Osteocyte (in vitro differentiated cells): ENCODE measurements around the gene ANKFY1. TPM values are rescaled to one million over a fixed set of nuclear protein-coding genes. Genes with fewer than 3 reads are reported as not detected.

Experiments used
- DNase-seq: peaks from one replicate; pipeline ENCODE4 v3.0.0; 2021; ENCODE audit warnings: mixed read lengths; ENCODE audit not compliant: unreplicated experiment; ENCODE audit errors: extremely low spot score
- H3K27ac Mint-ChIP-seq: one replicate; pipeline ENCODE4 v1.8.0; 2021; ENCODE audit warnings: mild to moderate bottlenecking, mixed read lengths; ENCODE audit not compliant: unreplicated experiment
- H3K27me3 Mint-ChIP-seq: one replicate; pipeline ENCODE4 v1.8.0; 2021; ENCODE audit warnings: mixed read lengths; ENCODE audit not compliant: unreplicated experiment
- H3K36me3 Mint-ChIP-seq: one replicate; pipeline ENCODE4 v1.8.0; 2021; ENCODE audit warnings: mixed read lengths; ENCODE audit not compliant: unreplicated experiment
- H3K4me1 Mint-ChIP-seq: one replicate; pipeline ENCODE4 v1.8.0; 2021; ENCODE audit warnings: mixed read lengths; ENCODE audit not compliant: unreplicated experiment
- H3K4me3 Mint-ChIP-seq: one replicate; pipeline ENCODE4 v1.8.0; 2021; ENCODE audit warnings: mild to moderate bottlenecking, moderate library complexity, mixed read lengths; ENCODE audit not compliant: unreplicated experiment
- H3K9me3 Mint-ChIP-seq: one replicate; pipeline ENCODE4 v1.8.0; 2021; ENCODE audit warnings: mixed read lengths; ENCODE audit not compliant: unreplicated experiment
- CTCF ChIP-seq: fragments of 200-600 bp; sonication (generic); IDR thresholded peaks from 2 replicates; pipeline ENCODE4 v1.5.0; 2021; ENCODE audit warnings: antibody characterized with exemption, mild to moderate bottlenecking, moderate library complexity
- total RNA-seq: library from RNA; stranded (reverse); gene quantifications from 2 replicates; pipeline ENCODE4 v1.2.1, GENCODE V29; 2021

ANKFY1 gene
- total RNA-seq, 1 donor from 2014 or later, result 61.2 TPM

GRCh38 chr17:4160294-4160859 is 103.4 kb downstream of the ANKFY1 start:
- TF ChIP-seq CTCF, result no peak
- Mint-ChIP-seq H3K27me3 (no peaks in the 10 kb centered on the region), H3K4me1 (peaks cover 26% of the 10 kb centered on the region), H3K36me3 (peaks cover 14% of the 10 kb centered on the region), H3K4me3 (no peak overlapping the region), H3K27ac (peak overlapping the region; percentile 97), H3K9me3 (no peaks in the 10 kb centered on the region)
- DNase-seq, result no peak

- no peaks in the 10 kb centered on the region for H3K9me3 Mint-ChIP-seq
- no peak for DNase-seq
- H3K36me3 Mint-ChIP-seq, result peaks cover 14% of the 10 kb centered on the region
- H3K4me1 Mint-ChIP-seq, result peaks cover 26% of the 10 kb centered on the region
- H3K4me3 Mint-ChIP-seq, result no peak overlapping the region
- no peak for TF ChIP-seq CTCF
- no peaks in the 10 kb centered on the region for H3K27me3 Mint-ChIP-seq
- H3K27ac Mint-ChIP-seq, result no peak overlapping the region
Observed at GRCh38 chr17:4159761-4160160, 104.0 kb downstream of the ANKFY1 start.

DNA sequence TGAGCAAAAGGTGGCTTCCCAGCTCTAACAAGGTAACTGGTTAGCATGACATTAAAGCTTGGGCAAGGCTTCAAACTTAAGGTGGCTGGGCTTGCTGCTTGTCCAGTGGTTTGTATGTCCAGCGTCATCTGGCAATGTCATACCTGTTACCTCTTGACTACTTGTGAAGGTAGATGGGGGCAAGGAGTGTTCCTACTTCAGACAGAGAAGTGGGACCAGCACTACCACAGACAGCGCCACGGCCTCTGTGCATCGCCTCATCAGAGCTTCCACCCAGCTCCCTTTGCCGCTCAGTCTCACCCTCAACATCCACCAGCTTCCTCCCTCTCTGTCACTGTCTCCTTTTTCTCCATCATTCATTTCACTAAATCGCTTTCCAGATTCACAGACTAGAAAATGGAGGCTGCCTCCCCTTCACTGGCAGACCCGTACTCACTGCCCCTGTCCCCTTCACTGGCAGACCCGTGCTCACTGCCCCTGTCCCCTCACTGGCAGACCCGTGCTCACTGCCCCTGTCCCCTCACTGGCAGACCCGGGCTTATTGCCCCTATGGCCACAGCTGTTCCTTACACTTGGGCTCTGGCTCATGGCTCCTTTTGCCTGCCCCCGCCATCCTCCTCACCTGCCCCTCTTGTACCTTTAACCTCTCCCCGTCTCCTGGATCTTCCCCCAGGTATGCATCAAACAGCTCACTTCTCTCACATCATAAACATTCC is 106.0 kb downstream of the ANKFY1 start:
- Mint-ChIP-seq H3K9me3 (no peaks in the 10 kb centered on the region), H3K27ac (no peak overlapping the region), H3K4me3 (no peak overlapping the region), H3K36me3 (peaks cover 5% of the 10 kb centered on the region), H3K4me1 (peaks cover 23% of the 10 kb centered on the region), H3K27me3 (no peaks in the 10 kb centered on the region)
- no peak for DNase-seq
- no peak for TF ChIP-seq CTCF

GRCh38 chr17:4156750-4157381 is 106.9 kb downstream of the ANKFY1 start:
- TF ChIP-seq CTCF, result peak; percentile 14
- DNase-seq, result no peak
- H3K27ac Mint-ChIP-seq, result no peak overlapping the region
- no peak overlapping the region for H3K4me3 Mint-ChIP-seq
- H3K27me3 Mint-ChIP-seq, result no peaks in the 10 kb centered on the region
- no peaks in the 10 kb centered on the region for H3K9me3 Mint-ChIP-seq
- peaks cover 14% of the 10 kb centered on the region for H3K4me1 Mint-ChIP-seq
- peaks cover 5% of the 10 kb centered on the region for H3K36me3 Mint-ChIP-seq

DNA sequence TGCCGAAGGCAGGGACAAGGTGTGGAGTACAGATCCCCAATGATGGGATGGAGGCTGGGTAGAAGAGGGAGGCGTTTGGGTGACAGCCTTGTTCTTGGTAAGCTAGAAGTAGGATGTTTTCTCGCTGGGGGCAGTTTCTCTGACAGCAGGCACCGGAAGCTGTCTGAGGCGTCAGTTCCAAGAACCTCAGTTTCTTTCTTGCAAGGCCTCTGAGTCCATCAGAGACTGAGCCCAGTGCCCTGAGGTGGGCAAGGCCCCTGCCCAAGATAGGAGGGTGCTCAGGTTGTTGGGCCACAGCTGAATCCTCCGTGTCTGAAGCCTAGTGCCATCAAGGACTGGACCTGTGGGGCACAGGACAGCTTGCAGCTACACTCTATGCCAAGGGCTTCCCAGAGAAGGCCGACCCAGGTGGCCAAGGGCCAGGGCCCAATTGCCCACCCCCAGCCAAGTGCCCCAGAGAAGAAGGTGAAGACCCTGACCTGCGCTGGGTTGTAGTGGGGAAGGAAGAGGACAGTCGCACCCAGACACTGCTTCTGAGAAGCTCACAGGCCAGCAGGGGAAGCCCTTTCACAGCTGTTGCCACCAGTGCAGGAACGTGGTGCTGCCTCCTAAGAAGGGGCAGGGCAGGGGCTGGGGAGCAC is 107.7 kb downstream of the ANKFY1 start:
- peaks cover 5% of the 10 kb centered on the region for H3K36me3 Mint-ChIP-seq
- H3K27ac Mint-ChIP-seq, result no peak overlapping the region
- DNase-seq, result no peak
- peaks cover 6% of the 10 kb centered on the region for H3K4me1 Mint-ChIP-seq
- no peak for TF ChIP-seq CTCF
- H3K9me3 Mint-ChIP-seq, result no peaks in the 10 kb centered on the region
- H3K4me3 Mint-ChIP-seq, result no peak overlapping the region
- H3K27me3 Mint-ChIP-seq, result no peaks in the 10 kb centered on the region
